ENCODE data around the gene MRPL20.
"Not testable (repeated sequence)": the region's sequence is repeated elsewhere in the genome, so short reads cannot be mapped to it uniquely, and the experiment has no call there.

MRPL20 gene

DNA sequence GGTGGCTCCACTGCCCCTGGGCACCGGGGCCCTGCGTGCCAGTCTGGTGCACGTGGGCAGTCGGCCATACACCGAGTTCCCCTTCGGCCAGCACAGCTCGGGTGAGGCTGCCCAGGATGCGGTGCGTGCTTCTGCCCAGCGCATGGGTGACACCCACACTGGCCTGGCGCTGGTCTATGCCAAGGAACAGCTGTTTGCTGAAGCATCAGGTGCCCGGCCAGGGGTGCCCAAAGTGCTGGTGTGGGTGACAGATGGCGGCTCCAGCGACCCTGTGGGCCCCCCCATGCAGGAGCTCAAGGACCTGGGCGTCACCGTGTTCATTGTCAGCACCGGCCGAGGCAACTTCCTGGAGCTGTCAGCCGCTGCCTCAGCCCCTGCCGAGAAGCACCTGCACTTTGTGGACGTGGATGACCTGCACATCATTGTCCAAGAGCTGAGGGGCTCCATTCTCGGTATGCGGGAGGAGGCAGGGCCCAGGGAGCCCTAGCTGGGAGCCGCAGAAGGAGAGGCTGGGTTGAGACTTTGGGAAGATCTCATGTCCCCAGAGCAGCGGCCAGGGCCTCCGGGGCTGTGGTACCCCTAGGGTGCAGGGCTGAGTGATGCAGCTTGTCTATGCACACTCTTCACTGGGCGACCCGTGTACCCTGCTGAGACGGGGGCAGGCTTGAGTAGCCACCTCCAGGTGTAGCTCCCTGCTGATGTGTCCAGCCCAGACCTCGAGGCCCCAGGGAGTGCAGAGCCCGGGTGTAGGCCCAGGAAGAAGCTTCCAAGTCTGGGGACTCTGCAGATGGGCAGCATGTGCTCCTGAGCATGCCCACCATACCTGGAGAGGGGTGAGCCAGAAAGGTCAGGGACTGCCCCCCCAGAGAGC lies 30.2 kb upstream of the MRPL20 start:
- DNase-seq (ENCODE audit: low spot score) = peak; percentile 6

- no peak for DNase-seq (ENCODE audit: low spot score)
These were observed 29.5 kb upstream of the MRPL20 start for GRCh38 chr1:1436630-1437032.

DNA sequence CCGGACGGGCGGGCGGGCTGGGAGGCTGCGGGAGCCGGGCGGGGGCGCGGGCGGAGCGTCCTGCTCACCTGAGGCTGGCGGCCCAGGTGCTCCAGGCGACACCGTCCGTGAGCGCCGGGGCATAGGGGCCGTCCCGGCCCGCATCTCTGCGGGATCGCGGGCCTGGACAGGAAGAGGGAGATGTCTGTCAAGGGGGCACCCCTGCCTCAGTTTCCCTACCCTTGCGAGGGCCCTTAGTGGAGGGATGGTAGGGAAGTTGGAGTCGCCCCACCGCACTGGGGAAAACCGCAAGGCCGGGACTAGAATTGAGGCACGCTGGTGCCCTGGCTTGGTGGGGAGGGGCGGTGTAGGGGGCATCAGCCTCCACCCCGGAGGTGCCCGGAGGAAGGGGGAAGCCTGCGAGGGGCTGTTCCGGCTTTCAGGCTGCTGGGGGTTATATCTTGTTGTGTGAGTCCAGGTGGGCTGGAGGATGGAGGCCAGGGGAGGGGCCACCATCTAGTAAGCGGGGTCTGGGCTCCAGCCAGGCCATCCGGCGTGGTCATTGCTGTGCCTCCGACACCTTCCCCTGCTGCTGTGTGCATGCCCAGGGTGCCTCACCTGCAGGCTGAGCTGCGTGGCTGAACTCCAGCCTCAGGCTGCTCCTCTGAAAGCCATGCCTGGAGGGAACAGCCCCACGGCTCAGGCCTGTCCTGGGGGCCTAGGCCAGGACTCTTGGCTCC lies 29.0 kb upstream of the MRPL20 start:
- DNase-seq (ENCODE audit: low spot score) = no peak

DNA sequence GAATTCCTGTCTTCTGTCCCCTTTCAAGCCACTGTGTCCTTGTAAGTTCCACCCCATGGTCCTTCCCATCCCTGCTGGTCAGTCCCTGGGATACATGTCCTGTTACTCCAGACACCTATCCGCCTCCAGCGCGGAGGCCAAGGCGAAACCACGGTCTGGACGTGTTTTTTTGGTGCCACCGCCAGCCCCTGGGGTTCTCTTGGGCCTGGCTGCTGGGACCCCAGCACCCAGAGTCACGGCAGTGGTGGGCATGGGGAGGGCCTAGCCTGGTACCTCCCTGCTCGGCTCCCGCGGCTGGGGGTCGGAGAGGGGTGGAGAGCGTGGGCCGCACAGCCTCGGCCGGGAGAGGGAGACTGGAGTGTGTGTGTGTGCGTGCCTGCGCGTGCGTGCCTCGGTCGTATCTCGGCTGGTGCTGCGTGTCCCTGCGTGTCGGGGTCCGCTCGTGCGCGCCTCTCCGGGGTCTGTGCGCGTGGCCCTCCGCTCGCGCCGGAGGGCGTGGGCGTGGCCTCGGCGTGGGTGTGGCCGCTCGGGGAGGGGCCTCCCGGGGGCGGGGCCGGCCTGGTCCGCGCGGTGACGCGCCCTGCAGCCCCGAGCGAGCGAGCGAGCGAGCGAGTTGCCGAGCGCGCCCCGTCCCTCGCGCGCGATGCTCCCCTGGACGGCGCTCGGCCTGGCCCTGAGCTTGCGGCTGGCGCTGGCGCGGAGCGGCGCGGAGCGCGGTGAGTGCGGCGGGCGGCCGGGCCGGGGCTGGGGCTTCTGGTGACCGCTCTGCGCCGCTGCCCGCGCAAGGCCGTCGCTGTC lies 28.2 kb upstream of the MRPL20 start, which contains the start of gene VWA1:
Gene VWA1 (plus strand): TSS at position 585 of the 798 bp plus-strand sequence. CDS start 59 bp downstream, at position 644.
- peak; percentile 94 for DNase-seq (ENCODE audit: low spot score)

- no peak for DNase-seq (ENCODE audit: low spot score)
These were observed 27.7 kb upstream of the MRPL20 start for GRCh38 chr1:1434824-1435105.

DNA sequence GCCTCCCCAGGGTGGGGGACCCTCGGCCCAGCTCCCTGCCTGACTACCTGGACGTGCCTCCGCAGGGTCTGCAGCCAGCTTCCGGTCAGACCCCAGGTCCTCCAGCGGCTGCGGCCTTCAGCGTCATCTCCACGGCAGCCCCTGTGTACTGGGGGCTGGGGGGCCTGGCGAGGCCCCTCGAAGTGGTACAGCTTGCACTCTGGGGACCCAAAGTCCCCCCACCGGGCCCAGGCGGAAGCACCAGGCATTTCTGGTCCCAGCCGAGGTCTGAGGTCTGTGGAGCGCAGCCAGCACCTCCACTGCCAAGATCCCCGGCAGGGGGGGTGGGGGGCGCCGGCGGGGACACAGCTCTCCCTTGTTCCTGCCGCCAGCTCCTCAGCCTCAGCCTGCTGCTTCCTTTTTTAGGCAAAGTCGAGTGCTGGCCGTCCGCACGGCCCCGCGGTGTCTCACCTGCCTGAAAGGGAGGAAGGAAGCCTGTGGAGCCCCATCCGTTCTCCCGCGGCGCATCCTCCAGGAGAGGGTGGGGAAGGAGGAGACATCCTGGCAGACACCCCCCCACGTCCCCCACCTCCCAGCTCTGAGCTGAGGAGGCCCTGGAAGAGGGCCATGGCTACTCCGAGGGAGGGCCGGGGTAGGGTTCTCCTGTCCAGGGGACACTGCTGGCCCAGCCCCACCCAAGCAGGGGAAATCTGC lies 27.2 kb upstream of the MRPL20 start:
- peak; percentile 3 for DNase-seq (ENCODE audit: low spot score)

GRCh38 chr1:1433804-1434130 lies 26.7 kb upstream of the MRPL20 start:
- peak; percentile 19 for DNase-seq (ENCODE audit: low spot score)

DNA sequence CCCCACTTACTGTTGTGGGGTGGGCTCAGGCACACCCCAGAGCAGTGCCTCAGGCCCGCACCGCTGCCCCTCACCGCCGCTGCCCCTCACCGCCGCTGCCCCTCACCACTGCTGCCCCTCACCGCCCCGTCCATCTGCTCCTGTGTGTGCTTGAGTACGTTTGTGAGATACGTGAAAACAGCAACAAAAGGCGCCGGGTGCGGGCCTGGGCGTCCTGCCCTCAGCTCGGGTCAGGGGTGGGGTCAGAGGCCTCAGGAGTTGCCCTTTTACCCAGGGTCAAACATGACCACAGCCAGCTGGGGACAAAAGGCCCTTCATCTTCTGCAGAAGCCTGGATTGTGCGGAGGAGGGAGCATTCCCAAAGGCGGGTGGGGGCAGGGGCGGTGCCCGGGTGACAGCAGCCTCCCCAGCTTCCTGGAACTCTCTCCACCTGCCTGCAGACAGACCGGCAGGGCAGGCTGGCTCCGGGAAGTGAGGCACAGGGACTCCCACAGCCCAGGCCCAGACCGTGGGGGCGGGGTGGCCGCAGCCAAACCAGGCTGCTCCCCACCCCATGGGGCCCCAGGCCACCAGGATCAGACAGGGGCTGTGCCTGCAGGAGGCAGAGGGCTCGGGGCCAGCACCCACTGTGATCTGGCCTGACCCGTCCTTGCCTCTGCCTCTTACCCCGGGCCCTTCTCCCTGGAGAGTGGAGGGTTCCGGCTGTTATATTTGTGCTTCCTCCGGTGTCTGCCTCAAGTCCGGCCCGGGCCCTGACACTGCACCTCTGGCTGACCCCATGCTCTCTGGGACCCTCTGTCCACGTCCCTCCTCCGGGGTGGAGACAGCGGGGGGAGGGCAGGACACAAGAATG lies 26.1 kb upstream of the MRPL20 start:
- DNase-seq (ENCODE audit: low spot score) = peak; percentile 2

DNA sequence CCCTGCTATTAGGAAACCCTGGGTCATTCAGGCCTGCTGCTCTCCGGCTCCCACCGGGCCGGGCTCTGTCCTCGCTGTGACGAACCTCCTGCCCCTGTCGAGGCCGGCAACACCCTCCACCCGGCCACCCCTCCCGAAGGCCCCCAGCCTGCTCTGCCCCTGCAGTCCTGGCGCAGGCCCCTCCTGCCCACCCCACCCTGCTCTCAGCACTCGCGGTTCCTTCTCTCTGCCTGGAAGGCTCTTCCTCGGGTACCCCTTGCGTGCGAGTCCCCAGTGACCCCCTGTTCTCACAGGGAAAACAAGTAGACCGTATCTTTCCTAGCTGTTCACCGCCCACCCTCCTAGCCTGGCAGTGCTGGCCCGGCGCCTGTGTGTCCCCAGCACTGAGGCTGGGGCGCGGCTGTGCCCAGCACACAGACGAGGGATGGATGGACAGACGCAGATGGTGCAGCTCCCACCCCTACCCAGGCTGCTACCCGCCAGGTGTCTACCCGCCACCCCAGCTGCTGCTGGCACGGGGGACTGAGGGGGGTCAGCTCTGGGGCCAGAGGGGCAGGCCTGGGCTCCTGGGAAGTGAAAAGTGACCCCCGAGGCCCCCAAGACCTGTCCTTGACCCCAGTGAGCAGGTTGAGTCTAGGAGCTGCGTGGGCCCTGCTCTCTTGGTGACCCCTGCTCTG lies 25.3 kb upstream of the MRPL20 start:
- no peak for DNase-seq (ENCODE audit: low spot score)

DNA sequence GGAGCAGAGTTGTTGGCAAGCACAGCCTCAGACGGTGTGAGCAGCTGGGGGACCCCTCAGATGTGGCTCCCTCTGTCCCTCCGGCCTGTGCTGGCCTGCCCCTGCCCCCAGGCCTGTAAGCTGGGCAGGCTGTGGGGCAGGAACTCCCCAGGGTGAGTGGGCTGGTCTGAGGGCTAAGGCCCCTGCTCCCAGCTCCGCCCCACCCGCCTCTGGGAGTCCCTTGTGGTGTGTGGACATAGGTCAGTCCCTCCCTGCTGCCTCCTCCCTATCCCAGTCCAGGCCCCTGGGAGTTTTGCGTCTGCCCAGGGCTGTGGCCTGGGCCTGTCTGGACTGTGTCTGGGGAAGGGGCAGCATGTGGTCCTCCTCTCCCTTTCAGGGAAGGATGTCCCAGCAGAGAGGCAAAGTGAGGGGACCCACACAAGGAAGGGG lies 24.8 kb upstream of the MRPL20 start:
- no peak for DNase-seq (ENCODE audit: low spot score)

DNA sequence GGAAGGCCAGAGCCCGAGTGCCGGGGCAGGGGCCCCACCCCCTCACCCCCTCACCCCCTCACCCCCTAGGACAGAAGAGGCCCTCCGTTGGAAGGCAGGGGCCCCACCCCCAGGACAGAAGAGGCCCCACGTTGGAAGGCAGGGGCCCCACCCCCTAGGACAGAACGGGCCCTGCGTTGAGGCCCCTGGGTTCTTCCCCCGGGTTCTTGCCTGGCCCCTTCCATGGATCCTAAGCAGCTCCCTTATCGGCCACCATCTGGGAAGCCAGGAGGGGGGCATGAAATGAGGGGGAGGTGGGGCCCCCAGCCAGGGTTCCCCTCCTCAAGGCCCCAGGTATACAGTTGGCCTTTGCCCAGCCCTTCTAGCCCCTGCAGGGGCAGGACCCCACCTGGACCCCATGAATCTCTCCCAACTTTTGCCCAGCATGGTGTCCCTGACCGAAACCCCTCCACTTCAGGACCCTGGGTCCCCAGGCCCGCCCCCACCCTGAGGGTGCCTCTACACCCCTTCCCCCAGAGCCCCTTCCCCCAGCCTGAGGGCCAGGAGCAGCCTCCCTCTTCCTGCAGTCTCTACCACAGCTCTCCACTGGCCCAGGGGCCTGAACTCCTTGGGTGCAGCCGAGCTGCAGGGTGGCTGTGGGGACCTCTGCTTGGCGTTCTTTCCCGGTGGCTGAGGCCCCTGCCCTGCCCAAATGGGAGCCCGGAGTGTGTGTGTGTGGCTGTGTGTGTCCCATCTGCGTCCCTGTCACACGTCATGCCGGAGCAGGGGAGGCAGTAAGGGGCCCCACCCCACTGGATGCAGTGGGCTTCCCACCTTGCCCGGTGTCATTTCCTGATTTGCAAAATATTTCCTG lies 24.1 kb upstream of the MRPL20 start:
- DNase-seq (ENCODE audit: low spot score) = no peak

- peak; percentile 72 for DNase-seq (ENCODE audit: low spot score)
These were observed 23.3 kb upstream of the MRPL20 start for GRCh38 chr1:1430114-1430982.

DNA sequence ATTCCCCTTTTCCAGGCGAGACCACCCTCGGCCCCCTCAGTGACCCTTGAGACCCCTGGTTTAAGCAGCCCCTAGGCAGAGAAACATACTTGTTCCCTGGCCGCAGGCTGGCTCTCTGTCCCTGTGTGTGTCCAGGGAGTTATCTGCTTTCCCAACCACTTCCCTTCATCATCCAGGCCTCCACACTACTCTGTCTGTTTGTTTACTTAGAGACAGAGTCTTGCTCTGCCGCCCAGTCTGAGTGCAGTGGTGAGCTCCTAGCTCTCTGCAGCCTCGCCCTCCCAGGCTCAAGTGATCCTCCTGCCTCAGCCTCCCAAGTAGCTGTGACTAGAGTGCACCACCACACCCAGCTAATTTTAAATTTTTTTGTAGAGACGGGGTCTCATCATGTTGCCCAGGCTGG lies 22.6 kb upstream of the MRPL20 start:
- no peak for DNase-seq (ENCODE audit: low spot score)

GRCh38 chr1:1428967-1429366 lies 21.9 kb upstream of the MRPL20 start:
- DNase-seq (ENCODE audit: low spot score) = not testable (repeated sequence)

DNA sequence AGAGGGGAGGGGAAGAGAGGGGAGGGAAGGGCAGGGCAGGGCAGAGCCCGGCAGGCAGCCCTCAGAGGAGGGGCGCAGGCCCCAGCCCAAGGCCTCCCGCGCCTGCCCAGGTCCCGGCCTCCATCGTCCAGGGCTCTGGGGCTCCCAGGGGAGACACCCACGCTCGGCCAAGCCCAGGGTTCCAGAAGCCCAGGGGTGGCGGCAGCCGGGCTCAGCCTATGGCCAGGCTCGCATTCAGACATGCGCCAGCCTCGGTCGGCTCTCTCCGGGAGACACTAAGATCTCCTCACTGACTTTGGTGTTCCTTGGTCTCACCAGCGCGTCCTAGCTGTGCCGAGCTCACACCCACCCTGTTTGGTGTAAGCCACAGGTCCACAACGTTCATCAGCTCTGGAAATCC lies 21.1 kb upstream of the MRPL20 start:
- DNase-seq (ENCODE audit: low spot score) = no peak

- DNase-seq (ENCODE audit: low spot score) = no peak
These were observed 20.7 kb upstream of the MRPL20 start for GRCh38 chr1:1427820-1428148.

DNA sequence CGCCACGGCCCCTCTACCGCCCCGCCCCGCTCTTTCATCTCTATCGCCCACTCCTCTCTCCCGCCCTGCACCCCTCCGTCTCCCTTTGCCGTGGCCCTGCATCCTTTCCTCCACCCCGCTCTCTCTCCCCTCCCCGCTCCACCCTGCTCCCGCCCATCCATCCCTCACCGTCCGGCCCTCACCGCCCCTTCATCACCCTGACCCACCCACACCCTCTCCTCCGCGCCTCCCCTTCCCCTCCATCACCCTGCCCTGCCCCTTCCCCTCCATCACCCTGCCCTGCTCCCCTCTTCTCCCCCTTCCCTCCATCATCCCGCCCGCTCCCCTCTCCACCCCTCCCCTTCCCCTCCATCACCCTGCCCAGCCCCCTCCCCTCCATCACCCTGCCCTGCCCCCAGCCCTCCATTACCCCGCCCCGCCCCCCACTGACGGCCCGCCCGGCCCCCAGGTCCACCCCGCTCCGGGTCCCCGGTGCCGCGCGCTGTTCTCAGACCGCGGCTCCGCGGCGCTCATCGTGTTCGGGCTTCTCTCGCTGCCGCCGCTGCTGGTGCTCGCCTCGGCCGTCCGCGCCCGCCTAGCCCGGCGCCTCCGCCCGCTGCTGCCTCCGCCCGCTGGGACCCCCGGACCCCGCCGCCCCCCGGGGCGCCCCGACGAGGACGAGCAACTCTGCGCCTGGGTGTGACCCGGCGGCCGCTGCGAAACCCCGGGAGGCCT lies 20.2 kb upstream of the MRPL20 start:
- DNase-seq (ENCODE audit: low spot score) = peak; percentile 41

DNA sequence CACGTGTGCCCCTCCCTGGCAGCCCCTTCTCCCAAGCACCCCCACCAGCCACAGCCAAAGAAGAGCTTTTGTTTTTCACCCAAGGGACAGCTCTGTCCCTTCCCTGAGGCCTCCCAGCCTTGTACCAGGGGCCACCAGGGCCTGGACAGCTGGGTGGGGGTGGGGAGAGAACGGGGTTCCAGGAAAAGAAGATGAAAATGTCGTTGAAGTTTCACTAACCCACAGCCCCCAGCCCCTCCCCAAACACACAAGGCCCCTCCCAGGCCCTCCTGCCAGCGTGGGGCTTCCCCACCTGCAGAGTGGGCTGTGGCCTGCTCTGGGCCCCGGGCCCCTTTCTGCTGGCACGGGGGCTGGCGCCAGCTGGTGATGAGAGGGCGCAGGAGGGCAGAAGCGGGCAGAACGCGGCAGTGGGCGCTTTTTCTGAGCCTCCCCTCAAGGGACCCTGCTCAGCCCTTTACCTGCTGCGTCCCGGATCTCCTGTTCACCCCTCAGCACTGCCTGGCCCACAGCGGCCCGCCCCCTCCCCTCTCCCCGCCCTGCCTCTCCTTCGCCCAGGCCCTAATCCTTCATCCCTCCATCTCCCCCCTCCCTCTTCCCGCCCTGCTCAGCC lies 19.5 kb upstream of the MRPL20 start:
- DNase-seq (ENCODE audit: low spot score) = no peak
